ENCODE data around the gene ARSB. TPM values are rescaled to one million over a fixed set of nuclear protein-coding genes. Genes with fewer than 3 reads are reported as not detected.

The ARSB gene
- total RNA-seq, 1 donor from 2014 or later, result 1.8 TPM

DNA sequence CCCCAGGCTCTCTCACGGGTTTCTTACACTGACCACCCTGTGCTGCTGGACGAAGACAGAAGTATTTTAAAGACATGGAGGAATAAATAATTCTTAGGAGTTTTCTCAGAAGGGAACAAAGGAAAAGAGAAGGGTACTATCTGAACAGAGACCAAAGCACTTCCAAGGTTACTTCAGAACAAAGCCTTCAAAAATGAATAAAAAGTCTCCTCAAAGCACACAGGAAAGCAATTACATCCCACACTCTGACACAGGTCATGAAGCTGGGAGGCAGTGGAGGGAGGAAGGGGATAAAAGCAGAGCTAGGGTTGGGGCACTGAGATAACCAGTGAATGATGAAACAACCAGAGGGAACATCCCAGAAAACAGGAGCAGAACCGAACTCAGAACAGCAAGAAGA lies 151.8 kb downstream of the ARSB start:
- FAIRE-seq (no peak), DNase-seq (ENCODE audit: low read depth) (no peak)
- no peaks in the 10 kb centered on the region for H3K27me3 ChIP-seq (ENCODE audit: control insufficient read depth, insufficient read depth, low read length)
- no peaks in the 10 kb centered on the region for H3K36me3 ChIP-seq (ENCODE audit: control insufficient read depth, insufficient read depth, low read length)
- TF ChIP-seq, protein P1, sequence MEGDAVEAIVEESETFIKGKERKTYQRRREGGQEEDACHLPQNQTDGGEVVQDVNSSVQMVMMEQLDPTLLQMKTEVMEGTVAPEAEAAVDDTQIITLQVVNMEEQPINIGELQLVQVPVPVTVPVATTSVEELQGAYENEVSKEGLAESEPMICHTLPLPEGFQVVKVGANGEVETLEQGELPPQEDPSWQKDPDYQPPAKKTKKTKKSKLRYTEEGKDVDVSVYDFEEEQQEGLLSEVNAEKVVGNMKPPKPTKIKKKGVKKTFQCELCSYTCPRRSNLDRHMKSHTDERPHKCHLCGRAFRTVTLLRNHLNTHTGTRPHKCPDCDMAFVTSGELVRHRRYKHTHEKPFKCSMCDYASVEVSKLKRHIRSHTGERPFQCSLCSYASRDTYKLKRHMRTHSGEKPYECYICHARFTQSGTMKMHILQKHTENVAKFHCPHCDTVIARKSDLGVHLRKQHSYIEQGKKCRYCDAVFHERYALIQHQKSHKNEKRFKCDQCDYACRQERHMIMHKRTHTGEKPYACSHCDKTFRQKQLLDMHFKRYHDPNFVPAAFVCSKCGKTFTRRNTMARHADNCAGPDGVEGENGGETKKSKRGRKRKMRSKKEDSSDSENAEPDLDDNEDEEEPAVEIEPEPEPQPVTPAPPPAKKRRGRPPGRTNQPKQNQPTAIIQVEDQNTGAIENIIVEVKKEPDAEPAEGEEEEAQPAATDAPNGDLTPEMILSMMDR (IDR thresholded peaks at IDR 0.05; ENCODE audit: insufficient read depth, low read length, severe bottlenecking), result no peak
- no peak overlapping the region for H3K4me3 ChIP-seq (ENCODE audit: low read depth, low read length)

DNA sequence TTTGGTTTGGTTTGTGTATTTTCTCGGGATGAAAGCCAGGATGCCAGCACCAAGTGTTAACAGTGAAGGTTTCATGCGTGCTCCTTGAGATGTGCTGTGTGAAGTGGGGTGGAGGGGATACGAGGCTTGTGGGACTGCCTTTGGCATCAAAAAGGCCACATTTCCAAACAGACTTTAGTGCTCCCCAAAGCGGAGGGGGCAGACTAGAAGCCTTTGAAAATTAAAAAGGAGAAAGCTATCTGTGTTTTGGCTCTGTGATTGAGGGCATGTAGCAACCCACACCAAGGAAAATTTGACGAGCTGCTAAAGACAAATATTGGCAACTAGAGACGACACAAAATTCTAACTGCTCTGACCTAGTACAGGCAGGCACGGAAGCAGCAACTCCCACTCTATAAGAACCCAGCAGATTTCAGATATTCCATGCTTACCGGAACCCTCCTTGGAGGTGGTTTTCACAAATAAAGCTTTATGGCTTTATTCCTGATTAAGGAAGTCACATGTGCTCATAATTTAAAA lies 154.5 kb downstream of the ARSB start:
- H3K36me3 ChIP-seq (ENCODE audit: control insufficient read depth, insufficient read depth, low read length), result no peaks in the 10 kb centered on the region
- H3K27me3 ChIP-seq (ENCODE audit: control insufficient read depth, insufficient read depth, low read length), result no peaks in the 10 kb centered on the region
- TF ChIP-seq, protein P1 (IDR thresholded peaks at IDR 0.05; ENCODE audit: insufficient read depth, low read length, severe bottlenecking), result no peak
- no peak overlapping the region for H3K4me3 ChIP-seq (ENCODE audit: low read depth, low read length)
- DNase-seq (ENCODE audit: low read depth), result no peak
- FAIRE-seq, result no peak

DNA sequence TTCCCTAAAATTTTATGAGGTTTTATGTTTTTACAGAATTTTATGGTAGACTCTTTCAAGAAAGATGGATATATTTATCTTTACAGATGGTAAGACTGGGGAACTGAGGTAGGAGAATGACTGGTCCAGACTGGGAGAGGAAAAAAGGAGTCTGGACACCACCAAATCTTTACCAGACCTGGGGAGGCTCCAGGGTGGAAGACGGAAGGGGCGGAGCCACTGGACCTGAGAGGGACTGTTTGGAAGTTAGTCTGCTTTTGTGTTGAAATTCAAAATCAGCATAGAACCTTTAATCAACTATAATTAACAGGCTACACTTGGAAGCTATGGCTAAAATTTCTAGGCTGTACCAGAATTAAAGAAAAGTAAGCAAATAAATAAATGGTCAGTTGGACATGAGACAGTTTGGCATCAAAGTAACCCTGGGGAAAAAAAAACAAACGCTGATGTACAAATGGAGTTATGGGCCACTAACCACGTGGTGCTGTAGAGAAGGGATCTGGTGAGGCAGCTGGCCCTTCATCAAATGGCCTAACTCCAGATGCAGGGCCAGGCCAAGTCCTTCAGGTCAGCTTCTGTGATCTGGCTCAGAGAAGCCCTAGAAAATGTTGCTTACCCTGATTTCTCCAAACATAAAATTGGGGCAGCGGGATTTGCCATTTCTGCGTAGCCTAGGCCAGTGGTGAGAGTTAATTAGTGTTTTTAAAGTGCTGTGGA lies 155.1 kb downstream of the ARSB start:
- FAIRE-seq, result no peak
- DNase-seq (ENCODE audit: low read depth), result no peak
- Histone ChIP-seq H3K36me3 (ENCODE audit: control insufficient read depth, insufficient read depth, low read length) (no peaks in the 10 kb centered on the region), H3K27me3 (ENCODE audit: control insufficient read depth, insufficient read depth, low read length) (no peaks in the 10 kb centered on the region), H3K4me3 (ENCODE audit: low read depth, low read length) (no peak overlapping the region)
- TF ChIP-seq, protein P1 (IDR thresholded peaks at IDR 0.05; ENCODE audit: insufficient read depth, low read length, severe bottlenecking), result no peak

DNA sequence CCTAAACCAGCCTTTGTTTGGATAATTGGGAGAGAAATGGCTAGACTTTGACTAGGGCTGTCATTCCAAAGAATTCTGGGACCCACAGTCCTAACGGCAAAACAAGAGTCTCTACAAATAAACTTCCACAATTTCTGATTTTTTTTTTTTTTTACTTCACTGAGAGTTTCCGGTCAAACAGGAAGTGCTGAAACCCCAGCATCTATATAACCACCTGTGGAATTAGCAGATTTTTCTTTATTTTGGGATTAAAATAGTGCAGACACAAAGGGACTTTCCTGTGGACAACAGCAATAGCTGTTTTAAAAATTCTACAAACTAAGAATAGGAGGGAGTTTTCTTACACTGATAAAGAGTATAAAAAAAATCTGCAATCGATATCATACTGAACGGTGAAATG lies 157.4 kb downstream of the ARSB start:
- TF ChIP-seq, protein P1 (IDR thresholded peaks at IDR 0.05; ENCODE audit: insufficient read depth, low read length, severe bottlenecking), result no peak
- Histone ChIP-seq H3K4me3 (ENCODE audit: low read depth, low read length) (no peak overlapping the region), H3K36me3 (ENCODE audit: control insufficient read depth, insufficient read depth, low read length) (no peaks in the 10 kb centered on the region), H3K27me3 (ENCODE audit: control insufficient read depth, insufficient read depth, low read length) (no peaks in the 10 kb centered on the region)
- DNase-seq (ENCODE audit: low read depth), result no peak
- no peak for FAIRE-seq

DNA sequence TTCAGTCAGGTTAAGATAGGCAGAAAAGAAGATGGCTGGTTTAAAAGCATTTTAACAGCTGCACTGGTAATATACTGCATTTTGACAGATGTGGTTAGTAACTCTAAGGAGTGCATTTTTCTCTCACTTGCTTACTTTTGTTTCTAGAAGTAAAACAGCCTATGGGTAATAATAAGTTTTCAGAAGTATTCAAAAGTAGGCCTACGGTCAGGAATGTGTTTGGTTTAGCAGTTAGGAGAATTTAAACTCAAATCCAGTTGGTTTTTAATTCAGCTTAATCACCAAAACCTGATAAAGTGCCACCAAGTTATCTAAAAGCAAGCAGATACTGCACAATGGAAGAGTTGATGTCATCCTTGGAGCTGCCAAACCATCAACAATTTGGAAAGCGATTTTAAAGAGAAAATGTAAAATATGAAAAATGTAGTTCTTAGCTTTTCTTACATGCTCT lies 160.3 kb downstream of the ARSB start:
- Histone ChIP-seq H3K27me3 (ENCODE audit: control insufficient read depth, insufficient read depth, low read length) (no peaks in the 10 kb centered on the region), H3K36me3 (ENCODE audit: control insufficient read depth, insufficient read depth, low read length) (no peaks in the 10 kb centered on the region), H3K4me3 (ENCODE audit: low read depth, low read length) (no peak overlapping the region)
- DNase-seq (ENCODE audit: low read depth), result no peak
- TF ChIP-seq, protein P1 (IDR thresholded peaks at IDR 0.05; ENCODE audit: insufficient read depth, low read length, severe bottlenecking), result no peak
- FAIRE-seq, result no peak
